CD14-positive monocyte (primary cell): ENCODE data around the gene LARP1. TPM values are rescaled to one million over a fixed set of nuclear protein-coding genes. Genes with fewer than 3 reads are reported as not detected.
A peak's percentile ranks its signal among the peaks of the same experiment; 100 is the strongest.

Source experiments
- DNase-seq, 3 donors: peaks; one replicate each; pipeline ENCODE4 v3.0.0-alpha.2; 2011 to 2022
- H2AFZ ChIP-seq: 2 replicates; pipeline ENCODE4 v1.6.0; 2012; ENCODE audit warnings: mild to moderate bottlenecking, low read depth, low read length, inconsistent platforms; ENCODE audit not compliant: insufficient read depth, poor library complexity, severe bottlenecking
- H3K27ac ChIP-seq, 2 donors: 1 replicate in 1 of 2; 2 replicates in 1 of 2; pipeline ENCODE4 v1.5.1; 2012 to 2013; ENCODE audit warnings: low read length in 2 of 2, control low read depth in 1 of 2, inconsistent platforms in 1 of 2, low read depth in 1 of 2, mild to moderate bottlenecking in 1 of 2
- H3K27me3 ChIP-seq, 2 donors: one replicate each; pipeline versions ENCODE4 v1.6.0 to v1.6.1; 2011 to 2013; ENCODE audit warnings: low read length in 2 of 2; ENCODE audit not compliant: control insufficient read depth in 2 of 2, insufficient read depth in 2 of 2
- H3K36me3 ChIP-seq, 2 donors: replicated peaks in 1 of 2; 1 replicate in 1 of 2; 2 replicates in 1 of 2; pipeline versions ENCODE4 v1.5.1 to v1.6.1; 2012 to 2013; ENCODE audit warnings: low read length in 2 of 2, control low read depth in 1 of 2, inconsistent platforms in 1 of 2, mild to moderate bottlenecking in 1 of 2; ENCODE audit not compliant: insufficient read depth in 2 of 2, control insufficient read depth in 1 of 2
- H3K4me1 ChIP-seq, 2 donors: 1 replicate in 1 of 2; 2 replicates in 1 of 2; pipeline versions ENCODE4 v1.5.1 to v1.6.1; 2012 to 2013; ENCODE audit warnings: low read length in 2 of 2, control low read depth in 1 of 2, inconsistent platforms in 1 of 2, mild to moderate bottlenecking in 1 of 2, moderate library complexity in 1 of 2; ENCODE audit not compliant: insufficient read depth in 2 of 2, control insufficient read depth in 1 of 2
- H3K4me2 ChIP-seq: replicated peaks from 2 replicates; pipeline ENCODE3; 2012; ENCODE audit warnings: low read length, moderate library complexity, mild to moderate bottlenecking; ENCODE audit not compliant: poor library complexity, severe bottlenecking; ENCODE audit errors: extremely low read depth
- H3K4me3 ChIP-seq, 3 experiments: fragments of 200-600 bp in 1 of 3; sonication (generic) in 1 of 3; replicated peaks in 1 of 3; 1 replicate in 2 of 3; 2 replicates in 1 of 3; pipeline ENCODE4 v1.5.1; 2011 to 2013; ENCODE audit warnings: low read length in 3 of 3, mild to moderate bottlenecking in 3 of 3, control low read depth in 2 of 3, low read depth in 2 of 3, inconsistent platforms in 1 of 3, moderate library complexity in 1 of 3
- H3K79me2 ChIP-seq: 2 replicates; pipeline ENCODE4 v1.6.0; 2012; ENCODE audit warnings: mild to moderate bottlenecking, control low read depth, inconsistent platforms, low read length, moderate library complexity; ENCODE audit not compliant: insufficient read depth
- H3K9ac ChIP-seq: 2 replicates; pipeline ENCODE4 v1.6.0; 2017; ENCODE audit warnings: low read length, mild to moderate bottlenecking; ENCODE audit not compliant: insufficient read depth, poor library complexity, severe bottlenecking
- H3K9me3 ChIP-seq, 2 donors: replicated peaks in 1 of 2; 1 replicate in 1 of 2; 2 replicates in 1 of 2; pipeline versions ENCODE4 v1.5.1 to v1.6.1; 2012 to 2013; ENCODE audit warnings: low read length in 2 of 2, control low read depth in 1 of 2; ENCODE audit not compliant: control insufficient read depth in 1 of 2, insufficient read depth in 1 of 2
- H4K20me1 ChIP-seq: 2 replicates; pipeline ENCODE4 v1.6.0; 2012; ENCODE audit warnings: mild to moderate bottlenecking, low read length, control low read depth, moderate library complexity; ENCODE audit not compliant: insufficient read depth
- H3K27ac Mint-ChIP-seq, 7 donors: one replicate each; pipeline ENCODE4 v1.8.0; 2020; ENCODE audit warnings: mild to moderate bottlenecking in 7 of 7, mixed read lengths in 7 of 7, moderate library complexity in 6 of 7, inconsistent platforms in 2 of 7
- H3K27me3 Mint-ChIP-seq, 3 donors: one replicate each; pipeline ENCODE4 v1.8.0; 2021 to 2022; ENCODE audit warnings: low read depth in 3 of 3, mild to moderate bottlenecking in 3 of 3, mixed read lengths in 3 of 3, moderate library complexity in 3 of 3, inconsistent platforms in 1 of 3
- H3K36me3 Mint-ChIP-seq, 2 donors: one replicate each; pipeline ENCODE4 v1.8.0; 2020; ENCODE audit warnings: mixed read lengths in 2 of 2, inconsistent platforms in 1 of 2, mild to moderate bottlenecking in 1 of 2
- H3K4me1 Mint-ChIP-seq: one replicate; pipeline ENCODE4 v1.8.0; 2020; ENCODE audit warnings: mild to moderate bottlenecking, mixed read lengths
- H3K4me3 Mint-ChIP-seq, 2 donors: one replicate each; pipeline ENCODE4 v1.8.0; 2020; ENCODE audit warnings: mild to moderate bottlenecking in 2 of 2, mixed read lengths in 2 of 2, moderate library complexity in 1 of 2
- H3K9me3 Mint-ChIP-seq, 7 donors: one replicate each; pipeline ENCODE4 v1.8.0; 2020 to 2022; ENCODE audit warnings: mixed read lengths in 7 of 7, mild to moderate bottlenecking in 6 of 7, moderate library complexity in 6 of 7, inconsistent platforms in 2 of 7
- WGBS: methylation state at CpG from one replicate; pipeline ENCODE4 v1.1.5; 2013; ENCODE audit warnings: missing lambda C conversion rate; ENCODE audit not compliant: insufficient coverage; 5-methylcytosine and 5-hydroxymethylcytosine counted together
- intact Hi-C, 2 donors: fragments of 100-400 bp; cut with micrococcal nuclease; formaldehyde crosslinking; loops; one replicate each; pipeline versions ENCODE4 v1.15.0 to v1.15.1; 2023
- polyA plus RNA-seq, 3 donors: library from polyadenylated mRNA; depleted of rRNA in 1 of 3; unstranded in 2 of 3; stranded (reverse) in 1 of 3; fragments of 300-500 nt in 2 of 3; fragments of >200 nt in 1 of 3; fragmentation: Illumina TruSeq in 2 of 3; gene quantifications; 1 replicate in 2 of 3; 2 replicates in 1 of 3; pipeline ENCODE4 v1.2.3, GENCODE V29; 2012 to 2021
- TF ChIP-seq, protein P1 (sequence below): fragments of 200-600 bp; IDR thresholded peaks from one replicate; pipeline ENCODE4 v1.8.0; 2022; ENCODE audit warnings: antibody characterized with exemption, mild to moderate bottlenecking

LARP1 gene
- polyA plus RNA-seq, 3 donors, result 4.7 to 55.0 (median 5.8) TPM

DNA sequence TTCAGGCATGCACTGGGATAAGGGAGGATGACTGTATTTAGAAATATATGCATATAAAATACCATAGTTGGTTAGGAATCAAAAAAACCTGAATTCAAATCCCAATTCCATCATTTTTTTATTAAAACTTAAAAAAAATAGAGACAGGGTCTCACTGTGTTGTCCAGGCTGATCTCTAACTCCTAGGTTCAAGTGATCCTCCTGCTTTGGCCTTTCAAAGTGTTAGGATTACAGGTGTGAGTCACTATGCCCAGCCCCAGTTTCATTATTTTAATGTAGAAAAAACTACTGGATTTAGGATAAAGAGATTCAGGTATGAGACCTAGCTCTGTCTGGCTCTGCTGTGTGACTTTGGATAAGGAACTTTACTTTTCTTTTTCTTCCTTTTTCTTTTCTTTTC is 3.3 kb upstream of the LARP1 start:
- Histone ChIP-seq H3K79me2 (peaks cover 34% of the 10 kb centered on the region), H4K20me1 (no peaks in the 10 kb centered on the region), H3K9me3 (no peaks in the 10 kb centered on the region), H3K9ac (no peak overlapping the region), H3K27me3 (no peaks in the 10 kb centered on the region), H3K4me1 (peaks cover 10 to 12% of the 10 kb centered on the region in 2 donors), H2AFZ (no peak overlapping the region), H3K4me2 (no peak overlapping the region), H3K4me3 (no peak overlapping the region), H3K27ac (no peak overlapping the region), H3K36me3 (no peaks in the 10 kb centered on the region)
- DNase-seq, result no peak
- H3K27me3 Mint-ChIP-seq, result no peaks in the 10 kb centered on the region
- no peak overlapping the region for H3K27ac Mint-ChIP-seq
- intact Hi-C loops, result loop anchor here in 1 of 2 donors (5.0 kb wide), 1 partner anchor 35 kb away; no protein-coding TSS in a partner anchor
- no peaks in the 10 kb centered on the region for H3K36me3 Mint-ChIP-seq
- H3K4me3 Mint-ChIP-seq, result no peak overlapping the region
- TF ChIP-seq, protein P1, sequence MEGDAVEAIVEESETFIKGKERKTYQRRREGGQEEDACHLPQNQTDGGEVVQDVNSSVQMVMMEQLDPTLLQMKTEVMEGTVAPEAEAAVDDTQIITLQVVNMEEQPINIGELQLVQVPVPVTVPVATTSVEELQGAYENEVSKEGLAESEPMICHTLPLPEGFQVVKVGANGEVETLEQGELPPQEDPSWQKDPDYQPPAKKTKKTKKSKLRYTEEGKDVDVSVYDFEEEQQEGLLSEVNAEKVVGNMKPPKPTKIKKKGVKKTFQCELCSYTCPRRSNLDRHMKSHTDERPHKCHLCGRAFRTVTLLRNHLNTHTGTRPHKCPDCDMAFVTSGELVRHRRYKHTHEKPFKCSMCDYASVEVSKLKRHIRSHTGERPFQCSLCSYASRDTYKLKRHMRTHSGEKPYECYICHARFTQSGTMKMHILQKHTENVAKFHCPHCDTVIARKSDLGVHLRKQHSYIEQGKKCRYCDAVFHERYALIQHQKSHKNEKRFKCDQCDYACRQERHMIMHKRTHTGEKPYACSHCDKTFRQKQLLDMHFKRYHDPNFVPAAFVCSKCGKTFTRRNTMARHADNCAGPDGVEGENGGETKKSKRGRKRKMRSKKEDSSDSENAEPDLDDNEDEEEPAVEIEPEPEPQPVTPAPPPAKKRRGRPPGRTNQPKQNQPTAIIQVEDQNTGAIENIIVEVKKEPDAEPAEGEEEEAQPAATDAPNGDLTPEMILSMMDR, result no peak
- no peaks in the 10 kb centered on the region for H3K9me3 Mint-ChIP-seq
- peaks cover 16% of the 10 kb centered on the region for H3K4me1 Mint-ChIP-seq

DNA sequence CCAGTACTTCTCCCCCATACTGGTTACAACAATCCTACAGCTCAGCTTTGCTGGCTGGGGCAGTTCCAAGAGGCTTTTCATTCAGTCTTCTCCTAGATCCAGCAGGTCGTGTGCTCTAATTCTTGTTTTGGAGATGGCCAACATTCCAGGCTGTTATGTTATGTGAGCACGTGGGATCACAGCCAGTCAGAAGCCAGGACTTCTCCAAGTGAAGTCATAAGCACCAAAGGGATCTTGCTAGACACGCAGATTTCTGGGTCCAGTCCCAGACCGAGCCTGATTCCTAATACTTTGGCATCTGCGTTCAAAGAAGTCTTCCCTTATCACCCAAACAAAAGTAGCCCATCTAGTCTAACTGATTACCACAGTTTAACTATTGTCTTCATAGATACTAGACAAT is 1.4 kb upstream of the LARP1 start:
- Histone ChIP-seq H2AFZ (peak overlapping the region; percentile 100), H3K79me2 (peaks cover 53% of the 10 kb centered on the region), H3K4me3 (peak overlapping the region in 1 of 3 experiments; percentile 80), H3K9ac (peak overlapping the region; percentile 89), H3K27me3 (no peaks in the 10 kb centered on the region), H3K4me2 (peak overlapping the region; percentile 86), H4K20me1 (peaks cover 16% of the 10 kb centered on the region), H3K4me1 (peaks cover 23 to 27% of the 10 kb centered on the region in 2 donors), H3K27ac (peak overlapping the region in 1 of 2 donors; percentile 96), H3K9me3 (no peaks in the 10 kb centered on the region), H3K36me3 (no peaks in the 10 kb centered on the region)
- no peaks in the 10 kb centered on the region for H3K36me3 Mint-ChIP-seq
- H3K9me3 Mint-ChIP-seq, result no peaks in the 10 kb centered on the region
- H3K4me3 Mint-ChIP-seq, result peak overlapping the region in 1 of 2 donors; percentile 79
- intact Hi-C loops, result loop anchor here (2.0 to 5.0 kb wide), 3 partner anchors 36 to 71 kb away; no protein-coding TSS in a partner anchor
- no peak for DNase-seq
- peaks cover 30% of the 10 kb centered on the region for H3K4me1 Mint-ChIP-seq
- peak overlapping the region in 4 of 7 donors; percentile 20 to 95 (median 91) for H3K27ac Mint-ChIP-seq
- WGBS, result 100% methylated on average over 1 of the region's 5 CpGs
- TF ChIP-seq, protein P1, result no peak
- H3K27me3 Mint-ChIP-seq, result no peaks in the 10 kb centered on the region
